ENCODE results near the gene TSHZ3. TPM values are rescaled to one million over a fixed set of nuclear protein-coding genes. Genes with fewer than 3 reads are reported as not detected.

The TSHZ3 gene
- total RNA-seq, 1 donor from 2014 or later = 5.8 TPM

GRCh38 chr19:31350693-31351055 lies 1.4 kb upstream of the TSHZ3 start:
- peak overlapping the region; percentile 81 for H3K4me3 ChIP-seq
- intact Hi-C loops (cut with DNase I) = no loop called here
- no peak for TF ChIP-seq CTCF (IDR thresholded peaks at IDR 0.05)
- H3K4me1 ChIP-seq = peaks cover 15% of the 10 kb centered on the region
- DNase-seq (peak; percentile 81), ATAC-seq (peak; percentile 72)
- no peaks in the 10 kb centered on the region for H3K9me3 ChIP-seq
- peaks cover 44% of the 10 kb centered on the region for H3K27me3 ChIP-seq
- H3K36me3 ChIP-seq = no peaks in the 10 kb centered on the region
- peak overlapping the region; percentile 80 for H3K27ac ChIP-seq

DNA sequence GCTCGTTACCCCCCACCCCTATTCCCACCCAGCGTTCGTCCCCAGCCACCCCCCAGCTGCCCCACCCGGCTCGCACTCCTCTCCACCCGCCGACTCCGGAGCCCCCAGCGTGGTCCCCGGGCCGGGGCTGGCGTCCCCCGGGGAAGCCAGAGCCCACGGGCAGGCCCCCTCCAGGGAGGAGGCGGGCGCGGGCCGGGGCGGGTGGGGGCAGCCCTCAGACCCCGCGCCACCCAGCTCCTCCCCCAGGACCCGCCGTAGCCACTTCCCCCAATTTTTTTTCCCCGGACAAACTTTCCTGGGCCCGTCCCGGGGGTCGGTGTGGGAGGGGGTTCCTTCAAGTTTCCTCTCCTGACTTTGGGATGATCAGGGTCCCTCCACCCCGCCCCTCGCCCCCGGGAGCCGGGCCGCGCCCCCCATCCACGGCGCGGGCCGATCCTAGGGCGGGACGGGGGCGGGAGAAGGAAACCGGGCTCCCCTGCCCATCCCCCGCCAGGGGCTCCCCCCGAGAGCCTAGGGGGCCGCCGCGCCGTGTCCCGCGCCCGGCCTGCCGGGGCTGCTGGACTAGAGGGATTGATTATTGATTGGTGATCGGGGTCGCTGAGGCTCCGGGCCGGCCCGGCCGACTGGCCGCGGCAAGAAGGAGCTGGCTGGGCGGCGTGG lies 927 bp upstream of the TSHZ3 start:
- Histone ChIP-seq H3K4me3 (peak overlapping the region; percentile 81), H3K9me3 (no peaks in the 10 kb centered on the region), H3K27ac (peak overlapping the region; percentile 80), H3K4me1 (peaks cover 15% of the 10 kb centered on the region), H3K27me3 (peaks cover 39% of the 10 kb centered on the region), H3K36me3 (no peaks in the 10 kb centered on the region)
- no peak for DNase-seq
- peak; percentile 4 for ATAC-seq
- intact Hi-C loops (cut with DNase I) = no loop called here
- TF ChIP-seq CTCF (IDR thresholded peaks at IDR 0.05) = no peak

DNA sequence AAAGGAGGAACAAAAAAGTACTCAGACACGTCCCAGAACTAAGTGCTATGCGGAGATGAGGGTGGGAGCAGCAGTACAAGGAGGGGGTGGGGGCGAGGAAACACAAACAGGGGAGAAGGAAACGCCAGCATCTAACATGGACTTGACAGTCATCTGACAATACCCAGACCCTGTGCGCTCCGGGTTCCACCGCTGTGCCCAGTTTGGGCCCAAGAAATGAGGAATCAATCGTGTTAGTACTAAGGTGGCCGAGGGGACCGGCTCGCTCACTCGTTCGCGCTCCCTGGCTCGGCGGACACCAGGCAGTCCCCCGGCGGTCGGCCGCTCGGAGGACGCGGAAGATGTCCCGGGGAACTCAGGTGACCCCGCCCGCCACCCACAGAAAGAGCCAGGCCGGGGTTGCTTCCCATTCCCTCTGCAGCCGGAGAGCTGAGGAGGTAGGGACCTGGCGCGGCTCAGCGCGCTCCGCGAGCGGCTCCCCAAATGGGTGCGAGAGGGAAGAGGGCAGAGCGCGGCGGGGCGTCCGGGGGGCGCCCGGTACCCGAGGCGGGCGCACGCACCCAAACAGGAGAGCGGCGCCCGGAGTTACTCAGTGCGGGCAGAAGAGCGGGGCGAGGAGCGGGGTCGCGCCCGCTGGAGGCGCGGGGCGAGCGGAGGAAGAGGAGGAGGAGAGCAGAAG lies 616 bp downstream of the TSHZ3 start:
- Histone ChIP-seq H3K27me3 (peaks cover 24% of the 10 kb centered on the region), H3K27ac (peak overlapping the region; percentile 49), H3K9me3 (no peaks in the 10 kb centered on the region), H3K4me3 (peak overlapping the region; percentile 81), H3K36me3 (no peaks in the 10 kb centered on the region), H3K4me1 (peaks cover 15% of the 10 kb centered on the region)
- ATAC-seq (peak; percentile 4), DNase-seq (no peak)
- no peak for TF ChIP-seq CTCF (IDR thresholded peaks at IDR 0.05)
- intact Hi-C loops (cut with DNase I) = no loop called here

DNA sequence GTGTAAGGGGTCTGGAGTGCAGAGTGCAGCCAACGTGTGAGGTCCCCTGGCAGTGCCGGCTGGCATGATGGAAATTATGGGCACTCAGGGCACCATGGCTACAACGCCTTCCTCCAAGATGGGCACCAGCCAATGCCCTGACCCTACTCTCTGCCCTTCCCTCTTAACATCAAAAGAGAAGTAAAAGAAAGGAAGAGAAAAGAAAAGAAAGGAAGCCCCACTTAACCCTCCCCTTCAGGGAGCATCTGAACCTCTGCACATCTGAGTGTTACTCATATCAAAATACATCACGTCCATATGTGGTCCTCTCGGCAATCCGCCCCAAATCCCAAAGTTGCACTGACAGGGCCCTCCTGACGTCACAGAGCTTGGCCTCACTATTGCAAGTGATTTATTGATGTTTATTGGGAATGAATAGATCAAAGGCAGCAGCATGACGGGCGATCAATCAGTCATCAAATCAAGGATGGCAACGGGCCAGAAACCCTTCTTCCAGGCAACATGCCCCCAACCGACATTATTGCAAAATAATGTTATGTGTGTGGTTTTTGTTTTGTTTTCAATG lies 1.3 kb downstream of the TSHZ3 start:
- H3K27me3 ChIP-seq = peaks cover 17% of the 10 kb centered on the region

GRCh38 chr19:31347354-31347753 lies 1.9 kb downstream of the TSHZ3 start:
- no peak for ATAC-seq
- Histone ChIP-seq H3K27ac (no peak overlapping the region), H3K27me3 (peaks cover 11% of the 10 kb centered on the region), H3K36me3 (no peaks in the 10 kb centered on the region), H3K4me1 (peaks cover 15% of the 10 kb centered on the region), H3K4me3 (peak overlapping the region; percentile 81), H3K9me3 (no peaks in the 10 kb centered on the region)
- no peak for TF ChIP-seq CTCF (IDR thresholded peaks at IDR 0.05)
- no peak for DNase-seq
- intact Hi-C loops (cut with DNase I) = no loop called here

More for the DNA sequence above, 1.3 kb downstream of the TSHZ3 start:
- DNase-seq (no peak), ATAC-seq (no peak)
- Histone ChIP-seq H3K4me3 (peak overlapping the region; percentile 81), H3K27ac (no peak overlapping the region), H3K4me1 (peaks cover 15% of the 10 kb centered on the region), H3K36me3 (no peaks in the 10 kb centered on the region), H3K9me3 (no peaks in the 10 kb centered on the region)
- intact Hi-C loops (cut with DNase I) = no loop called here
- no peak for TF ChIP-seq CTCF (IDR thresholded peaks at IDR 0.05)
